ENCODE measurements around the gene ARID1B.

ARID1B gene

GRCh38 chr6:156872903-156873302 lies 95.7 kb downstream of the ARID1B start:
- Histone ChIP-seq H4K20me1 (ENCODE audit: low read depth, low read length) (no peaks in the 10 kb centered on the region; the same call in 1 of the 2 replicates), H3K79me2 (ENCODE audit: insufficient read depth, low read length) (peaks cover 73% of the 10 kb centered on the region)
- TF ChIP-seq EZH2phosphoT487 (conservative IDR thresholded peaks at IDR 0.05; ENCODE audit: low read length), result no peak
- TF ChIP-seq, protein P1, sequence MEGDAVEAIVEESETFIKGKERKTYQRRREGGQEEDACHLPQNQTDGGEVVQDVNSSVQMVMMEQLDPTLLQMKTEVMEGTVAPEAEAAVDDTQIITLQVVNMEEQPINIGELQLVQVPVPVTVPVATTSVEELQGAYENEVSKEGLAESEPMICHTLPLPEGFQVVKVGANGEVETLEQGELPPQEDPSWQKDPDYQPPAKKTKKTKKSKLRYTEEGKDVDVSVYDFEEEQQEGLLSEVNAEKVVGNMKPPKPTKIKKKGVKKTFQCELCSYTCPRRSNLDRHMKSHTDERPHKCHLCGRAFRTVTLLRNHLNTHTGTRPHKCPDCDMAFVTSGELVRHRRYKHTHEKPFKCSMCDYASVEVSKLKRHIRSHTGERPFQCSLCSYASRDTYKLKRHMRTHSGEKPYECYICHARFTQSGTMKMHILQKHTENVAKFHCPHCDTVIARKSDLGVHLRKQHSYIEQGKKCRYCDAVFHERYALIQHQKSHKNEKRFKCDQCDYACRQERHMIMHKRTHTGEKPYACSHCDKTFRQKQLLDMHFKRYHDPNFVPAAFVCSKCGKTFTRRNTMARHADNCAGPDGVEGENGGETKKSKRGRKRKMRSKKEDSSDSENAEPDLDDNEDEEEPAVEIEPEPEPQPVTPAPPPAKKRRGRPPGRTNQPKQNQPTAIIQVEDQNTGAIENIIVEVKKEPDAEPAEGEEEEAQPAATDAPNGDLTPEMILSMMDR (IDR thresholded peaks at IDR 0.05; ENCODE audit: insufficient read depth, low read length, poor library complexity, severe bottlenecking), result no peak

GRCh38 chr6:156873654-156874380 lies 96.6 kb downstream of the ARID1B start:
- H2AFZ ChIP-seq (ENCODE audit: low read depth, low read length, severe bottlenecking), result no peak overlapping the region
- H3K9ac ChIP-seq (ENCODE audit: low read length), result no peak overlapping the region
- TF ChIP-seq, protein P1 (IDR thresholded peaks at IDR 0.05; ENCODE audit: insufficient read depth, low read length, poor library complexity, severe bottlenecking), result no peak
- TF ChIP-seq EZH2phosphoT487 (conservative IDR thresholded peaks at IDR 0.05; ENCODE audit: low read length), result no peak
- peaks cover 71% of the 10 kb centered on the region for H3K79me2 ChIP-seq (ENCODE audit: insufficient read depth, low read length)
- H3K4me2 ChIP-seq (ENCODE audit: low read depth, low read length, poor library complexity, severe bottlenecking), result no peak overlapping the region
- no peaks in the 10 kb centered on the region for H3K27me3 ChIP-seq (ENCODE audit: low read length)
- H3K4me3 ChIP-seq (ENCODE audit: insufficient read depth, low read length, poor library complexity, severe bottlenecking), result no peak overlapping the region
- H3F3A ChIP-seq (ENCODE audit: insufficient read depth), result no peaks in the 10 kb centered on the region
- H3K9me3 ChIP-seq (ENCODE audit: insufficient read depth, low read length), result no peaks in the 10 kb centered on the region
- H3K27ac ChIP-seq (ENCODE audit: low read depth, low read length), result no peak overlapping the region
- no peaks in the 10 kb centered on the region; the same call in 1 of the 2 replicates for H4K20me1 ChIP-seq (ENCODE audit: low read depth, low read length)
- no peaks in the 10 kb centered on the region for H3K9me2 ChIP-seq (replicated peaks; ENCODE audit: insufficient read depth, low read length)
- no peaks in the 10 kb centered on the region for H3K36me3 ChIP-seq (ENCODE audit: low read length)

More at GRCh38 chr6:156872903-156873302, 95.7 kb downstream of the ARID1B start:
- Histone ChIP-seq H3K9me3 (ENCODE audit: insufficient read depth, low read length) (no peaks in the 10 kb centered on the region), H3F3A (ENCODE audit: insufficient read depth) (no peaks in the 10 kb centered on the region), H3K9me2 (replicated peaks; ENCODE audit: insufficient read depth, low read length) (no peaks in the 10 kb centered on the region), H3K36me3 (ENCODE audit: low read length) (no peaks in the 10 kb centered on the region), H3K9ac (ENCODE audit: low read length) (no peak overlapping the region), H3K27ac (ENCODE audit: low read depth, low read length) (no peak overlapping the region), H3K4me2 (ENCODE audit: low read depth, low read length, poor library complexity, severe bottlenecking) (no peak overlapping the region), H3K27me3 (ENCODE audit: low read length) (no peaks in the 10 kb centered on the region), H2AFZ (ENCODE audit: low read depth, low read length, severe bottlenecking) (no peak overlapping the region), H3K4me3 (ENCODE audit: insufficient read depth, low read length, poor library complexity, severe bottlenecking) (no peak overlapping the region)

DNA sequence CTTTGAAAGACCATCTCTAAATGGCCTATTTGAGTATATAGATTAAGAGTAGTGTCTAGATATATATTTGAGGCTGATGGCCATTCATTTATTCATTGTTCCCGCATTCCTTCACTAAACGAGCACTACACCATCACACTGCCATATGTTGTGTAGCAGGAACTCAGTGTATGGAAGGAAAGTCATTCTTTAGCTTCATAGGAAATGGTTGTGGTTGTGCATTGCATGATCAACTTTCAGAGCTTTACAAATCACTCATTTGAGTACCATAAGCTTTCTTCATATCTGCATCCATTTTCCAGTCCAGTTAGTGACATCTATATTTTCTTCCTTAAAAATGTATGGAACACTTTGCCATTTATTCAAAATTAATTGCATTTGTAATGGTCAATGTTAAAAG lies 97.9 kb downstream of the ARID1B start:
- Histone ChIP-seq H3K27me3 (ENCODE audit: low read length) (no peaks in the 10 kb centered on the region), H3K9me2 (replicated peaks; ENCODE audit: insufficient read depth, low read length) (no peaks in the 10 kb centered on the region), H2AFZ (ENCODE audit: low read depth, low read length, severe bottlenecking) (no peak overlapping the region), H4K20me1 (ENCODE audit: low read depth, low read length) (peaks cover 2% of the 10 kb centered on the region; the same call in 1 of the 2 replicates), H3K4me3 (ENCODE audit: insufficient read depth, low read length, poor library complexity, severe bottlenecking) (no peak overlapping the region), H3K9me3 (ENCODE audit: insufficient read depth, low read length) (no peaks in the 10 kb centered on the region), H3F3A (ENCODE audit: insufficient read depth) (no peaks in the 10 kb centered on the region), H3K27ac (ENCODE audit: low read depth, low read length) (no peak overlapping the region), H3K36me3 (ENCODE audit: low read length) (no peaks in the 10 kb centered on the region), H3K79me2 (ENCODE audit: insufficient read depth, low read length) (peaks cover 75% of the 10 kb centered on the region), H3K9ac (ENCODE audit: low read length) (no peak overlapping the region), H3K4me2 (ENCODE audit: low read depth, low read length, poor library complexity, severe bottlenecking) (no peak overlapping the region)
- TF ChIP-seq, protein P1 (IDR thresholded peaks at IDR 0.05; ENCODE audit: insufficient read depth, low read length, poor library complexity, severe bottlenecking), result no peak
- TF ChIP-seq EZH2phosphoT487 (conservative IDR thresholded peaks at IDR 0.05; ENCODE audit: low read length), result no peak
